HepG2 (cell line): ENCODE results near the gene FAM3C. TPM values are rescaled to one million over a fixed set of nuclear protein-coding genes. Genes with fewer than 3 reads are reported as not detected.
A peak's percentile ranks its signal among the peaks of the same experiment; 100 is the strongest.

Experiments
- GABPA ChIP-seq, 2 experiments: IDR thresholded peaks; 2 replicates each; pipeline ENCODE4 v1.6.1; 2011 to 2016; ENCODE audit warnings: low read depth in 2 of 2, low read length in 1 of 2, missing biosample characterization in 1 of 2, missing genetic modification characterization in 1 of 2
- KDM1A ChIP-seq: IDR thresholded peaks from 2 replicates; pipeline ENCODE4 v1.6.1; 2016; ENCODE audit warnings: missing compliant biosample characterization
- MEF2D ChIP-seq: sonication (generic); formaldehyde crosslinking; IDR thresholded peaks from 2 replicates; pipeline ENCODE4 v1.5.1; 2020; ENCODE audit warnings: mild to moderate bottlenecking, missing genetic modification reagents
- MTA1 ChIP-seq: sonication (generic); formaldehyde crosslinking; IDR thresholded peaks from 2 replicates; pipeline ENCODE4 v1.4.0; 2020; ENCODE audit warnings: missing genetic modification reagents, mild to moderate bottlenecking, borderline replicate concordance
- NR3C1 ChIP-seq: sonication (generic); formaldehyde crosslinking; IDR thresholded peaks from 2 replicates; pipeline ENCODE4 v1.4.0; 2020; ENCODE audit warnings: missing genetic modification reagents
- SMC3 ChIP-seq: IDR thresholded peaks from 2 replicates; pipeline ENCODE4 v1.6.1; 2011; ENCODE audit warnings: low read length, improper control_type of control experiment
- ZBTB20 ChIP-seq: sonication (generic); formaldehyde crosslinking; IDR thresholded peaks from 2 replicates; pipeline ENCODE4 v1.8.1; 2023; ENCODE audit warnings: missing genetic modification reagents, low read depth, mild to moderate bottlenecking, borderline replicate concordance
- ZBTB21 ChIP-seq: sonication (generic); formaldehyde crosslinking; IDR thresholded peaks from 2 replicates; pipeline ENCODE4 v1.4.0; 2020; ENCODE audit warnings: missing genetic modification reagents
- ZNF101 ChIP-seq: sonication (generic); formaldehyde crosslinking; IDR thresholded peaks from 2 replicates; pipeline ENCODE4 v1.4.0; 2020; ENCODE audit warnings: mild to moderate bottlenecking, low read depth, missing genetic modification reagents, borderline replicate concordance
- ZNF747 ChIP-seq: sonication (generic); formaldehyde crosslinking; IDR thresholded peaks from 2 replicates; pipeline ENCODE4 v1.8.1; 2023; ENCODE audit warnings: missing genetic modification reagents, mild to moderate bottlenecking, borderline replicate concordance
- polyA plus RNA-seq, 8 experiments: library from polyadenylated mRNA; depleted of rRNA in 3 of 8; stranded (reverse) in 7 of 8; unstranded in 1 of 8; fragments of >200 nt; fragmentation: Illumina TruSeq in 4 of 8; extraction: Trizol in 4 of 8; gene quantifications; 2 replicates each; pipeline versions ENCODE4 v1.2.1 to v1.2.3, GENCODE V29; 2011 to 2016; ENCODE audit warnings: low read depth in 4 of 8, missing spikeins in 1 of 8, mixed read lengths in 1 of 8; ENCODE audit not compliant: insufficient read depth in 1 of 8
- total RNA-seq, 5 experiments: library from RNA; depleted of rRNA; stranded (reverse); fragments of >200 nt; fragmentation: Illumina TruSeq; extraction: Trizol; gene quantifications; 2 replicates each; pipeline ENCODE4 v1.2.3, GENCODE V29; 2016; ENCODE audit warnings: low read depth in 1 of 5
- TF ChIP-seq, protein P1 (sequence below): IDR thresholded peaks from 2 replicates; pipeline ENCODE4 v1.6.1; 2016; ENCODE audit warnings: low read depth, control low read depth
- TF ChIP-seq, protein P2 (sequence below): sonication (generic); formaldehyde crosslinking; IDR thresholded peaks from 2 replicates; pipeline ENCODE4 v1.5.0; 2020; ENCODE audit warnings: mild to moderate bottlenecking, missing genetic modification reagents, moderate library complexity
- TF ChIP-seq, protein P3 (sequence below): sonication (generic); formaldehyde crosslinking; IDR thresholded peaks from 2 replicates; pipeline ENCODE4 v1.4.0; 2020; ENCODE audit warnings: missing genetic modification reagents, borderline replicate concordance

FAM3C gene
- total and polyA plus RNA-seq, 2 of the 13 experiments (the other 11 are each of a cell fraction or from before 2014, with no cell fraction given) = 14.6 to 16.0 TPM

DNA sequence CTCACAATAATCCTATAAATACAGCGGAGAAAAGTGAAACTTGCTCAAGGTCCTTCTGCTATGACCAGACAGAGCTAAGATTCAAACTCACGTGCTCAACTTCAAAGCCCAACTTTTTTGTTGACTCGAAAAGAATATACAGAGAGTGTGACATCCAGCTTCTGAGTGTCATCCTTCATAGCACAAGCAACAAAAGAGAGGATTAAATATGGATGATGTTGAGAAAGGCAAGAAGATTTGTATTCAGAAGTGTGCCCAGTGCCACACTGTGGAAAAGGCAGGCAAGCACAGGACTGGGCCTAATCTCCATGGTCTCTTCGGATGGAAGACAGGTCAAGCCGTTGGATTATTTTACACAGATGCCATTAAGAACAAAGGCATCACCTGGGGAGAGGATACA lies 2.1 kb upstream of the FAM3C start (continued):
- TF ChIP-seq, protein P1, sequence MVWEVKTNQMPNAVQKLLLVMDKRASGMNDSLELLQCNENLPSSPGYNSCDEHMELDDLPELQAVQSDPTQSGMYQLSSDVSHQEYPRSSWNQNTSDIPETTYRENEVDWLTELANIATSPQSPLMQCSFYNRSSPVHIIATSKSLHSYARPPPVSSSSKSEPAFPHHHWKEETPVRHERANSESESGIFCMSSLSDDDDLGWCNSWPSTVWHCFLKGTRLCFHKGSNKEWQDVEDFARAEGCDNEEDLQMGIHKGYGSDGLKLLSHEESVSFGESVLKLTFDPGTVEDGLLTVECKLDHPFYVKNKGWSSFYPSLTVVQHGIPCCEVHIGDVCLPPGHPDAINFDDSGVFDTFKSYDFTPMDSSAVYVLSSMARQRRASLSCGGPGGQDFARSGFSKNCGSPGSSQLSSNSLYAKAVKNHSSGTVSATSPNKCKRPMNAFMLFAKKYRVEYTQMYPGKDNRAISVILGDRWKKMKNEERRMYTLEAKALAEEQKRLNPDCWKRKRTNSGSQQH (CRISPR knock-in tag) = no peak
- TF ChIP-seq GABPA (IDR thresholded peaks at IDR 0.05; ENCODE audit: low read depth, low read length) = no peak
- TF ChIP-seq GABPA (CRISPR knock-in tag; IDR thresholded peaks at IDR 0.05; ENCODE audit: low read depth) = no peak
- TF ChIP-seq ZNF101 (CRISPR knock-in tag) = no peak
- no peak for TF ChIP-seq MTA1 (CRISPR knock-in tag)
- TF ChIP-seq ZNF747 (CRISPR knock-in tag) = no peak
- no peak for TF ChIP-seq ZBTB20
- TF ChIP-seq, protein P2, sequence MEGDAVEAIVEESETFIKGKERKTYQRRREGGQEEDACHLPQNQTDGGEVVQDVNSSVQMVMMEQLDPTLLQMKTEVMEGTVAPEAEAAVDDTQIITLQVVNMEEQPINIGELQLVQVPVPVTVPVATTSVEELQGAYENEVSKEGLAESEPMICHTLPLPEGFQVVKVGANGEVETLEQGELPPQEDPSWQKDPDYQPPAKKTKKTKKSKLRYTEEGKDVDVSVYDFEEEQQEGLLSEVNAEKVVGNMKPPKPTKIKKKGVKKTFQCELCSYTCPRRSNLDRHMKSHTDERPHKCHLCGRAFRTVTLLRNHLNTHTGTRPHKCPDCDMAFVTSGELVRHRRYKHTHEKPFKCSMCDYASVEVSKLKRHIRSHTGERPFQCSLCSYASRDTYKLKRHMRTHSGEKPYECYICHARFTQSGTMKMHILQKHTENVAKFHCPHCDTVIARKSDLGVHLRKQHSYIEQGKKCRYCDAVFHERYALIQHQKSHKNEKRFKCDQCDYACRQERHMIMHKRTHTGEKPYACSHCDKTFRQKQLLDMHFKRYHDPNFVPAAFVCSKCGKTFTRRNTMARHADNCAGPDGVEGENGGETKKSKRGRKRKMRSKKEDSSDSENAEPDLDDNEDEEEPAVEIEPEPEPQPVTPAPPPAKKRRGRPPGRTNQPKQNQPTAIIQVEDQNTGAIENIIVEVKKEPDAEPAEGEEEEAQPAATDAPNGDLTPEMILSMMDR (CRISPR knock-in tag) = peak; percentile 49
- no peak for TF ChIP-seq ZBTB21 (CRISPR knock-in tag)
- TF ChIP-seq KDM1A (CRISPR knock-in tag) = no peak
- no peak for TF ChIP-seq NR3C1 (CRISPR knock-in tag)
- TF ChIP-seq, protein P3, sequence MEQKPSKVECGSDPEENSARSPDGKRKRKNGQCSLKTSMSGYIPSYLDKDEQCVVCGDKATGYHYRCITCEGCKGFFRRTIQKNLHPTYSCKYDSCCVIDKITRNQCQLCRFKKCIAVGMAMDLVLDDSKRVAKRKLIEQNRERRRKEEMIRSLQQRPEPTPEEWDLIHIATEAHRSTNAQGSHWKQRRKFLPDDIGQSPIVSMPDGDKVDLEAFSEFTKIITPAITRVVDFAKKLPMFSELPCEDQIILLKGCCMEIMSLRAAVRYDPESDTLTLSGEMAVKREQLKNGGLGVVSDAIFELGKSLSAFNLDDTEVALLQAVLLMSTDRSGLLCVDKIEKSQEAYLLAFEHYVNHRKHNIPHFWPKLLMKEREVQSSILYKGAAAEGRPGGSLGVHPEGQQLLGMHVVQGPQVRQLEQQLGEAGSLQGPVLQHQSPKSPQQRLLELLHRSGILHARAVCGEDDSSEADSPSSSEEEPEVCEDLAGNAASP (CRISPR knock-in tag) = no peak
- peak; percentile 29; the same call in 1 of the 2 replicates for TF ChIP-seq SMC3
- TF ChIP-seq MEF2D (CRISPR knock-in tag) = no peak
